22Rv1 (cell line): ENCODE results near the gene KCNJ9.
"Not testable (repeated sequence)": the region's sequence is repeated elsewhere in the genome, so short reads cannot be mapped to it uniquely, and the experiment has no call there.

Source experiments
- H3K27ac ChIP-seq: fragments of 450-650 bp; 2 replicates; pipeline ENCODE4 v1.5.1; 2017
- ZFX ChIP-seq: fragments of 450-650 bp; IDR thresholded peaks from 2 replicates; pipeline ENCODE4 v1.6.1; 2017; ENCODE audit warnings: antibody characterized with exemption, borderline replicate concordance
- TF ChIP-seq, protein P1 (sequence below): fragments of 450-650 bp; IDR thresholded peaks from 2 replicates; pipeline ENCODE4 v1.5.1; 2017; ENCODE audit warnings: mild to moderate bottlenecking

KCNJ9 gene

DNA sequence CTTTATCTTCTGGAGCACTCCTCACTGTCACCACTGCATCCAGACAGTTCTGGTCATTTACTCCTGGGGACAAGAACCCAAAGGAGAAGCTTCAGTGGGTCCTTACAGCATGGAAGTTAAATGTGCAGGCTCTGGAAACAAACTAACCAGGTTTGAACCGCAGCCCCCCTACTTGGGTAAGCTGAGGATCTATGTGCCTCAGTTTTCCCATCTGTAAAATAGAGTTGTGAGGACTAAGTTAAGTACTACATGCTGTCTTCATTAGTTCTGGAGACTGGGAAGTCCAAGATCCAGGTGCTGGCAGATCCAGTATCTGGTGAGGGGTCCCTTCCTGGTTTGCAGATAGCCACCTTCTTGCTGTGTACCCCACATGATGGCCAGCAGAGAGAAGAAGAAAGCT, 26.2 kb downstream of the KCNJ9 start:
- TF ChIP-seq, protein P1, sequence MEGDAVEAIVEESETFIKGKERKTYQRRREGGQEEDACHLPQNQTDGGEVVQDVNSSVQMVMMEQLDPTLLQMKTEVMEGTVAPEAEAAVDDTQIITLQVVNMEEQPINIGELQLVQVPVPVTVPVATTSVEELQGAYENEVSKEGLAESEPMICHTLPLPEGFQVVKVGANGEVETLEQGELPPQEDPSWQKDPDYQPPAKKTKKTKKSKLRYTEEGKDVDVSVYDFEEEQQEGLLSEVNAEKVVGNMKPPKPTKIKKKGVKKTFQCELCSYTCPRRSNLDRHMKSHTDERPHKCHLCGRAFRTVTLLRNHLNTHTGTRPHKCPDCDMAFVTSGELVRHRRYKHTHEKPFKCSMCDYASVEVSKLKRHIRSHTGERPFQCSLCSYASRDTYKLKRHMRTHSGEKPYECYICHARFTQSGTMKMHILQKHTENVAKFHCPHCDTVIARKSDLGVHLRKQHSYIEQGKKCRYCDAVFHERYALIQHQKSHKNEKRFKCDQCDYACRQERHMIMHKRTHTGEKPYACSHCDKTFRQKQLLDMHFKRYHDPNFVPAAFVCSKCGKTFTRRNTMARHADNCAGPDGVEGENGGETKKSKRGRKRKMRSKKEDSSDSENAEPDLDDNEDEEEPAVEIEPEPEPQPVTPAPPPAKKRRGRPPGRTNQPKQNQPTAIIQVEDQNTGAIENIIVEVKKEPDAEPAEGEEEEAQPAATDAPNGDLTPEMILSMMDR, result no peak
- no peak for TF ChIP-seq ZFX
- no peak overlapping the region for H3K27ac ChIP-seq

GRCh38 chr1:160108888-160109662, 27.7 kb downstream of the KCNJ9 start:
- no peak for TF ChIP-seq ZFX
- TF ChIP-seq, protein P1, result peak; percentile 82
- H3K27ac ChIP-seq, result no peak overlapping the region

- TF ChIP-seq ZFX, result no peak
- TF ChIP-seq, protein P1, result no peak
- no peak overlapping the region for H3K27ac ChIP-seq
Measured at GRCh38 chr1:160109686-160110085, 28.3 kb downstream of the KCNJ9 start.

DNA sequence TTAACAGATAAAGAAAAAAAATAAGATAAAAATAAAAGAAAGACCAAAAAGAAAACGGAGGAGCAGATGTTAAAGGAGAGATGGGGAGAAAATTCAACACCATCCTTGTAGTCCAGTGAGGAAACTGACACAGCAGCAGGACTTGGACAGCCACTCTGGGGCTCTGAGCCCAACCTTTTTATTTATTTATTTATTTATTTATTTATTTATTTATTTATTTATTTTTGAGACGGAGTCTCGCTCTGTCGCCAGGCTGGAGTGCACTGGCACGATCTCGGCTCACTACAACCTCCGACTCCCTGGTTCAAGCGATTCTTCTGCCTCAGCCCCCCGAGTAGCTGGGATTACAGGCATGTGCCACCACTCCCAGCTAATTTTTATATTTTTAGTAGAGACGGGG, 30.1 kb downstream of the KCNJ9 start:
- not testable (repeated sequence) for H3K27ac ChIP-seq

- no peak for TF ChIP-seq ZFX
- TF ChIP-seq, protein P1, result no peak
- H3K27ac ChIP-seq, result no peak overlapping the region
Measured at GRCh38 chr1:160112357-160112756, 31.0 kb downstream of the KCNJ9 start.

- H3K27ac ChIP-seq, result no peak overlapping the region
- TF ChIP-seq ZFX, result no peak
- TF ChIP-seq, protein P1, result no peak
Measured at GRCh38 chr1:160113407-160113806, 32.1 kb downstream of the KCNJ9 start.

DNA sequence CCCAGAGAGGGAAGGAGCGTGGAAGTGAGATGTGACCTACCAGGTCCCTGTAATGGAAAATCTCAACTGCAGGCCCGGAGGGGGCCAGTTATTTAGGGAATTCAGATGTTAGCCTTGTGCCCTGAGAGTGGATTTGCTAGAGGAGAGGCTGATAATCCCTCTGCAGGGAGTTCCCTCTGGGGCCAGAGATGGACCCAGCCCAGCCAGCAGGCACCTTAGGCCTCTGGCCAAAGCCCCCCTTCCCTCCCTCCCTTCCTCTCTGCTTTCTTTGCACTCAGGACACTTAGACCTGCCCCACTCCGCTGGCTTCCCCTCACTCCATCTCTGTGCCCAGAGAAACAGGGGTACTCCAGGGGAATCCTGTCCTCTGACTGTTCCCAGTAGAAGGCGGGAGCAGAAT, 32.7 kb downstream of the KCNJ9 start:
- no peak overlapping the region for H3K27ac ChIP-seq
- TF ChIP-seq, protein P1, result no peak
- TF ChIP-seq ZFX, result no peak
